ENCODE data around the gene CDH4.

CDH4 gene

DNA sequence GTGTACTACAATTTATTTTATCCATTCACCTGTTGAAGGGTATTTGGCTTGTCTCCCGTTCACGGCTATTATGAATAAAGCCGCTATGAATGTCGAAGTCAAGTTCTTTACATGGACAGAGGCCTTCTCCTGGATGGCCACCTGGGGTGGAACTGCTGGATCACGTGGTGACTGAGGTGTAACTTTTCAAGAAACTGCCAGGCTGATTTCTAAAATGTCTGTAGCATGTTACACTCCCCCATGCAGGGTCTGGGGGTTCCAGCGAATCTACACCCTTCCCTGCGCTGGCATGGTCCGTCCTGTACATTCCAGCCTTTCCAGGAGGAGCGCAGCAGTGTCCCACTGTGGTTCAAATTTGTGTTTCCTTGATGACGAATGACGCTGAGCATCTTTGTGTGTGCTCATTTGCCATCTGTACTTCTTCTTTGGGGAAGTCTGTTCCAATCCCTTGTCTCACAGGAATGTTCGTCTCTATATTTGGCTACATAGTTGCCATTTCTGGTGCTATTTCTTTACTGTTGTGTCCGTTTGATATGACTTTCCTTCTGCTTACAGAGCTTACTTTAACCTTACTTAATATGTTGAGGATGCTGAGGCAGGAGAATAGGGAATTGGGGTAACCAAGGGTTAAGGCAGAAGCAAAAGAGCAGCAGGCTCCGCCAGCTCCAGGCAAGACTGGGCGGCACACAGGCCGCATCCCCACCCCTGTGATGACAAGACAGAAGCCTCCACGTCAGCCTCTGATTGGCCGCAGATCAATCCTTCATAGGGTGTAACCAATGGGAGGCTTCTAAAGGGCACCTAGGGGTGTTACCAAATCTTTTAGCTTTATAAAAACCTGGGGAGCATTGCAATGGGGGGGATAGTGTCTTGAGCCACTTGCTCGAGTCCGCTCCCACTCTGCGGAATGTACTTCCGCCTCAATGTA lies 707.0 kb downstream of the CDH4 start:
- Histone ChIP-seq H3K36me3 (no peaks in the 10 kb centered on the region), H3K4me1 (ENCODE audit: control insufficient read depth in 1 of 2, insufficient read depth in 1 of 2, low read depth in 1 of 2, low read length in 1 of 2) (no peaks in the 10 kb centered on the region), H3K27me3 (peaks cover 34% of the 10 kb centered on the region), H3K27ac (no peak overlapping the region), H3K9me3 (no peaks in the 10 kb centered on the region), H3K4me3 (ENCODE audit: low read depth in 1 of 2, low read length in 1 of 2) (no peak overlapping the region)
- TF ChIP-seq CTCF (IDR thresholded peaks at IDR 0.05): no peak

DNA sequence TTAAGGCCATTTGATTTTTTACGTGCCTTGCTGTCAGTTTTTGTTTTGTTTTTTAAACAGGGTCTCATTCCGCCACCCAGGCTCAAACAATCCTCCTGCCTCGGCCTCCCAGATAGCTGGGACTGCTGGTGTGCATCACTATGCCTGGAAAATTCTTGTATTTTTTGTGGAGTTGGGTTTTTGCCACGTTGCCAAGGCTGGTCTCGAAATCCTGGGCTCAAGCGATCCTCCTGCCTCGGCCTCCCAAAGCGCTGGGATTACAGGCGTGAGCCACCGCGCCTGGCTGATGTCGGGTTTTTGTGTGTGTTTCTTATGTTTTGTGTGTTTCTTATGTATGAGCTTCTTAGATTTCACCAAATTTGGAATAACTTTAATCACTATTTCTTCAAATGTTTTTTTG lies 708.8 kb downstream of the CDH4 start:
- H3K4me3 ChIP-seq (ENCODE audit: low read depth in 1 of 2, low read length in 1 of 2): no peak overlapping the region
- no peaks in the 10 kb centered on the region for H3K4me1 ChIP-seq (ENCODE audit: control insufficient read depth in 1 of 2, insufficient read depth in 1 of 2, low read depth in 1 of 2, low read length in 1 of 2)
- no peak for TF ChIP-seq CTCF (IDR thresholded peaks at IDR 0.05)
- peaks cover 40% of the 10 kb centered on the region for H3K27me3 ChIP-seq
- H3K27ac ChIP-seq: no peak overlapping the region
- no peaks in the 10 kb centered on the region for H3K9me3 ChIP-seq
- H3K36me3 ChIP-seq: no peaks in the 10 kb centered on the region

DNA sequence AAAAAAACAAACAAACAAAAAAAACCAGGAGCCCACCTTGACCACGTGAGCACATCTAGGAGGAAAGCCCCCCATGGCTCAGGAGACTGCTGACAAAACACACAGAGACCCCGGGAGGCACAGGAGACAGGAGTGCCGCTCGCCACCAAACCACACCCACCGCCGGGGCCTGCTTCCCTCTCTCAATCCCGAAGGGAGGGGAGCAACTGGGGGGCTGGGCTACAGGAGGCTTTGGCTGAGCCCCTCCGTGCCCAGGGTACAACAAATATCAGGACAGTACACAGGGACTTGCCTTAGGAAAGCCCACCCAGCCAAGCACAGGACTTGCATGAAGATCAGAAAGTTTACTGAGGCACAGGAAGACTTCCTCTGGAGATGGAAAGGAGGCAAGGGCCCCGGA lies 711.1 kb downstream of the CDH4 start:
- no peak overlapping the region for H3K27ac ChIP-seq
- no peak overlapping the region for H3K4me3 ChIP-seq (ENCODE audit: low read depth in 1 of 2, low read length in 1 of 2)
- peaks cover 43% of the 10 kb centered on the region for H3K27me3 ChIP-seq
- H3K36me3 ChIP-seq: no peaks in the 10 kb centered on the region
- H3K9me3 ChIP-seq: no peaks in the 10 kb centered on the region
- no peaks in the 10 kb centered on the region for H3K4me1 ChIP-seq (ENCODE audit: control insufficient read depth in 1 of 2, insufficient read depth in 1 of 2, low read depth in 1 of 2, low read length in 1 of 2)
- no peak for TF ChIP-seq CTCF (IDR thresholded peaks at IDR 0.05)

GRCh38 chr20:61963885-61964674 lies 712.0 kb downstream of the CDH4 start:
- Histone ChIP-seq H3K9me3 (no peaks in the 10 kb centered on the region), H3K36me3 (no peaks in the 10 kb centered on the region), H3K27me3 (peaks cover 43% of the 10 kb centered on the region), H3K4me1 (ENCODE audit: control insufficient read depth in 1 of 2, insufficient read depth in 1 of 2, low read depth in 1 of 2, low read length in 1 of 2) (no peaks in the 10 kb centered on the region), H3K27ac (no peak overlapping the region), H3K4me3 (ENCODE audit: low read depth in 1 of 2, low read length in 1 of 2) (no peak overlapping the region)
- no peak for TF ChIP-seq CTCF (IDR thresholded peaks at IDR 0.05)

- no peaks in the 10 kb centered on the region for H3K9me3 ChIP-seq
- no peaks in the 10 kb centered on the region for H3K4me1 ChIP-seq (ENCODE audit: control insufficient read depth in 1 of 2, insufficient read depth in 1 of 2, low read depth in 1 of 2, low read length in 1 of 2)
- no peak overlapping the region for H3K27ac ChIP-seq
- peaks cover 43% of the 10 kb centered on the region for H3K27me3 ChIP-seq
- no peak for TF ChIP-seq CTCF (IDR thresholded peaks at IDR 0.05)
- H3K4me3 ChIP-seq (ENCODE audit: low read depth in 1 of 2, low read length in 1 of 2): no peak overlapping the region
- no peaks in the 10 kb centered on the region for H3K36me3 ChIP-seq
Measured at GRCh38 chr20:61964675-61965605, 712.9 kb downstream of the CDH4 start.
